ENCODE results near the gene IRF9.

Gene IRF9

DNA sequence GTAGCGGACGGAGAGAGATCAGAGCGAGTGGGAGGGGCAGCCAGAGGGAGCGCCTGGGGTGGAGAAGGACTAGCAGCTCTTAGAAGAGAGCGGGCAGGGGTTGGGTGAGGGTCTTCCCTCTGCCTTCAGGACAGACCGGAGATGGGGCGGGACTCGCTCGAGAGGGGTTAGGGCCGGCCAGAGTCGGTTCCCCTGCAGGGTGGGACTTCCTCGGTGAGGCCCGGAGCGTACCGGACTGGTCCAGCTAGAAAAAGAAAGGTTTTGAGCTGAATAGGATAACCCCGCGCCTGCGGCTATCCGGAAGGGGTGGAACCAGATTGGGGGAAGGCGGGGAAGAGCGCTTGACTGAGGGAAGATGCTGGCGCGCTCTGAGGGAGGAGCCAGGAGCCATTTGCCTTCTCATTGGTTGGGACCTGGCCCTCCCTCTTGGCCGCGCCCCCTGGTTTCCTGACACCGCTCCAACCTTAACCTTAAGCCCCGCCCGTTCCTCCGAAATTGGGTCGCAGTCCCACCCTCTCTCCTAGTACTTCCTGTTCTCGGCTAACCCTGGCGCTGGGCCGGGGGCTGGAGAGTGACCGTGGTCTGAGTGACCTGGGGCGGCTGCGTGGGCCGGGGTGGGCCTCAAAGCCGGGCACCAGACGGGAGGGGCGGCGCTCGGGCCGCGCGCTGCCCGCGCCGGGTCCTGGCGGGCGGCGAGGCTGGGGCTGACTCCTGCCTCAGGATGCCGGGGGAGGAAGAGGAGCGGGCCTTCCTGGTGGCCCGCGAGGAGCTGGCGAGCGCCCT is 13.9 kb upstream of the IRF9 start, which contains the start of gene RNF31:
RNF31 (plus strand) TSS at position 521 of the 783 bp plus-strand sequence; CDS start at position 722, 201 bp downstream.
- peak; percentile 99 for DNase-seq
- TF ChIP-seq, protein P1, sequence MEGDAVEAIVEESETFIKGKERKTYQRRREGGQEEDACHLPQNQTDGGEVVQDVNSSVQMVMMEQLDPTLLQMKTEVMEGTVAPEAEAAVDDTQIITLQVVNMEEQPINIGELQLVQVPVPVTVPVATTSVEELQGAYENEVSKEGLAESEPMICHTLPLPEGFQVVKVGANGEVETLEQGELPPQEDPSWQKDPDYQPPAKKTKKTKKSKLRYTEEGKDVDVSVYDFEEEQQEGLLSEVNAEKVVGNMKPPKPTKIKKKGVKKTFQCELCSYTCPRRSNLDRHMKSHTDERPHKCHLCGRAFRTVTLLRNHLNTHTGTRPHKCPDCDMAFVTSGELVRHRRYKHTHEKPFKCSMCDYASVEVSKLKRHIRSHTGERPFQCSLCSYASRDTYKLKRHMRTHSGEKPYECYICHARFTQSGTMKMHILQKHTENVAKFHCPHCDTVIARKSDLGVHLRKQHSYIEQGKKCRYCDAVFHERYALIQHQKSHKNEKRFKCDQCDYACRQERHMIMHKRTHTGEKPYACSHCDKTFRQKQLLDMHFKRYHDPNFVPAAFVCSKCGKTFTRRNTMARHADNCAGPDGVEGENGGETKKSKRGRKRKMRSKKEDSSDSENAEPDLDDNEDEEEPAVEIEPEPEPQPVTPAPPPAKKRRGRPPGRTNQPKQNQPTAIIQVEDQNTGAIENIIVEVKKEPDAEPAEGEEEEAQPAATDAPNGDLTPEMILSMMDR (IDR thresholded peaks at IDR 0.05) = no peak
- intact Hi-C loops (cut with DNase I; ENCODE audit: low total_unique reads) = loop anchor here (5.0 kb wide), 1 partner anchor 40 kb away; the partner anchor contains the start of gene IPO4
- Histone ChIP-seq H3K27ac (peak within 1 kb of the TSS; percentile 86 to 87), H3K36me3 (peaks cover 29 to 37% (median 35%) of the 10 kb centered on the region in 3 donors), H3K27me3 (no peaks in the 10 kb centered on the region), H3K4me3 (peak within 1 kb of the TSS; percentile 79 to 92), H3K9me3 (no peaks in the 10 kb centered on the region), H3K4me1 (peaks cover 12 to 33% (median 25%) of the 10 kb centered on the region in 4 donors)

DNA sequence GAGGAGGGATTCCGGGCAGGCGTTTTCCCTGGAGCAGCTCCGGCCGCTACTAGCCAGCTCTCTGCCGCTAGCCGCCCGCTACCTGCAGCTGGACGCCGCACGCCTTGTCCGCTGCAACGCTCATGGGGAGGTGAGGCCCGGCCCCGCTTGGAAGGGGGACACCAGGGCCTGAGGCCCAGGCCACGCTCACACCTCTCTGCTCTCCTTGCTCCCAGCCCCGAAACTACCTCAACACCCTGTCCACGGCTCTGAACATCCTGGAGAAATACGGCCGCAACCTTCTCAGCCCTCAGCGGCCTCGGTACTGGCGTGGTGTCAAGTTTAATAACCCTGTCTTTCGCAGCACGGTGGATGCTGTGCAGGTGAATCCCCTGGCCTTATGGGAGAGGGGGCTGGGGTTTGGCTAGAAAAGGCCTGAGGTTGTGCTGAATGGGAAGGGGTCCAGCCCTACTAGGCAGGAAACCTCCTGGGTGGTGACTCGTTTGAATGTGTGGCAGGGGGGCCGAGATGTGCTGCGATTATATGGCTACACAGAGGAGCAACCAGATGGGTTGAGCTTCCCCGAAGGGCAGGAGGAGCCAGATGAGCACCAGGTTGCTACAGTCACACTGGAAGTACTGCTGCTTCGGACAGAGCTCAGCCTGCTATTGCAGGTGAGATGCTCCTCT is 13.2 kb upstream of the IRF9 start:
- no peaks in the 10 kb centered on the region for H3K9me3 ChIP-seq
- intact Hi-C loops (cut with DNase I; ENCODE audit: low total_unique reads) = loop anchor here (5.0 kb wide), 1 partner anchor 39 kb away; the partner anchor contains the start of gene IPO4
- TF ChIP-seq, protein P1 (IDR thresholded peaks at IDR 0.05) = no peak
- DNase-seq = peak in 1 of 2 donors; percentile 33
- H3K27me3 ChIP-seq = no peaks in the 10 kb centered on the region
- peak overlapping the region; percentile 86 to 87 for H3K27ac ChIP-seq
- H3K36me3 ChIP-seq = peaks cover 36 to 44% (median 43%) of the 10 kb centered on the region in 3 donors
- H3K4me3 ChIP-seq = peak overlapping the region; percentile 79 to 92
- H3K4me1 ChIP-seq = peaks cover 12 to 31% (median 23%) of the 10 kb centered on the region in 4 donors

DNA sequence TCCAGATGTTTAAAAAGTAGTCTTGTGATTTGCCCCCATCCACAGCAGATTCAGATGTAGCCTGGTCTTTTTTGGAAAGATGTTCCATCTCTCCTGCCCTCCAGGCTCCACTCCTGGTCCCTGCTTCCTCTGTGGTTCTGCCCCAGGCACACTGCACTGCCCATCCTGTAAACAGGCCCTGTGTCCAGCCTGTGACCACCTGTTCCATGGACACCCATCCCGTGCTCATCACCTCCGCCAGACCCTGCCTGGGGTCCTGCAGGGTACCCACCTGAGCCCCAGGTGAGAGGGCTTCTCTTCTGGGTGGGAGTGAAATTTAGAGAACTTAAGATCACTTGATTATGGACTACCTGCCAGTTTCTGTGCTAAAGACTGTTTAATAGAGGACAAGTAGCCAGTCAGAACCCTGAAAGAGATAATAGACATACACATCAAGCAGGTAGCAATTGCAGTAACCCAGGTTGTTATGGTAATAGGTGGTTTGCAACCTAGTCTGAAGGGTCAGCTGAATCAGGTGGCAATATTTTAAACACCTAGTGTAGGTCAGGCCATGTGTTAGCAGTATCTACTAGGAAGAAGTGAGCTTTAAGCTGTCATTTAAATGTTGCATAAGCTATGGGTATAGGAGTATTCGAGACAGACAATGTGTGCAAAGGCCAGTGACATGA is 11.6 kb upstream of the IRF9 start:
- Histone ChIP-seq H3K36me3 (peaks cover 36 to 58% (median 51%) of the 10 kb centered on the region in 3 donors), H3K9me3 (no peaks in the 10 kb centered on the region), H3K27me3 (no peaks in the 10 kb centered on the region), H3K27ac (no peak overlapping the region), H3K4me3 (no peak overlapping the region), H3K4me1 (peaks cover 12 to 31% (median 23%) of the 10 kb centered on the region in 4 donors)
- no peak for DNase-seq
- intact Hi-C loops (cut with DNase I; ENCODE audit: low total_unique reads) = loop anchor here (5.0 kb wide), 1 partner anchor 38 kb away; the partner anchor contains the start of gene IPO4
- TF ChIP-seq, protein P1 (IDR thresholded peaks at IDR 0.05) = no peak

DNA sequence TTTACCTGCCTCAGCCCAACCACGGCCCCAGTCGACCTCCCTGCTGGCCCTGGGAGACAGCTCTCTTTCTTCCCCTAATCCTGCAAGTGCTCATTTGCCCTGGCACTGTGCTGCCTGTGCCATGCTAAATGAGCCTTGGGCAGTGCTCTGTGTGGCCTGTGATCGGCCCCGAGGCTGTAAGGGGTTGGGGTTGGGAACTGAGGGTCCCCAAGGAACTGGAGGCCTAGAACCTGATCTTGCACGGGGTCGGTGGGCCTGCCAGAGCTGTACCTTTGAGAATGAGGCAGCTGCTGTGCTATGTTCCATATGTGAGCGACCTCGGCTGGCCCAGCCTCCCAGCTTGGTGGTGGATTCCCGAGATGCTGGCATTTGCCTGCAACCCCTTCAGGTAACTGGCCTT is 11.0 kb upstream of the IRF9 start:
- H3K27ac ChIP-seq = no peak overlapping the region
- H3K4me3 ChIP-seq = no peak overlapping the region
- peaks cover 12 to 31% (median 22%) of the 10 kb centered on the region in 4 donors for H3K4me1 ChIP-seq
- intact Hi-C loops (cut with DNase I; ENCODE audit: low total_unique reads) = loop anchor here (5.0 kb wide), 1 partner anchor 93 kb away; no protein-coding TSS in a partner anchor
- no peak for DNase-seq
- no peaks in the 10 kb centered on the region for H3K9me3 ChIP-seq
- TF ChIP-seq, protein P1 (IDR thresholded peaks at IDR 0.05) = no peak
- H3K27me3 ChIP-seq = no peaks in the 10 kb centered on the region
- H3K36me3 ChIP-seq = peaks cover 42 to 64% (median 58%) of the 10 kb centered on the region in 3 donors

DNA sequence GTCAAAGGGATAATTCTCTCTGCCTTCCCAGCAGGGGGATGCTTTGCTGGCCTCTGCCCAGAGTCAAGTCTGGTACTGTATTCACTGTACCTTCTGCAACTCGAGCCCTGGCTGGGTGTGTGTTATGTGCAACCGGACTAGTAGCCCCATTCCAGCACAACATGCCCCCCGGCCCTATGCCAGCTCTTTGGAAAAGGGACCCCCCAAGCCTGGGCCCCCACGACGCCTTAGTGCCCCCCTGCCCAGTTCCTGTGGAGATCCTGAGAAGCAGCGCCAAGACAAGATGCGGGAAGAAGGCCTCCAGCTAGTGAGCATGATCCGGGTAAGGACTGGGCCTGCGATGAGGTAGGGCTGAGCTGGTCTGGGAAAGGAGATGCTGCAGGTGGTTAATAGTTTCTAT is 10.5 kb upstream of the IRF9 start:
- Histone ChIP-seq H3K36me3 (peaks cover 47 to 69% (median 63%) of the 10 kb centered on the region in 3 donors), H3K9me3 (no peaks in the 10 kb centered on the region), H3K4me1 (peaks cover 12 to 26% (median 19%) of the 10 kb centered on the region in 4 donors), H3K27me3 (no peaks in the 10 kb centered on the region), H3K27ac (no peak overlapping the region), H3K4me3 (no peak overlapping the region)
- DNase-seq = no peak
- TF ChIP-seq, protein P1 (IDR thresholded peaks at IDR 0.05) = no peak
- intact Hi-C loops (cut with DNase I; ENCODE audit: low total_unique reads) = loop anchor here (5.0 kb wide), 1 partner anchor 93 kb away; no protein-coding TSS in a partner anchor

All from tibial artery (tissue), 4 donors.